ENCODE data around the gene TWNK.

TWNK gene

GRCh38 chr10:100943508-100943907, 43.8 kb upstream of the TWNK start:
- Histone ChIP-seq H3K36me3 (ENCODE audit: insufficient read depth, low read length) (peaks cover 39% of the 10 kb centered on the region), H3K4me3 (ENCODE audit: low read depth, low read length, poor library complexity, severe bottlenecking) (no peak overlapping the region), H3K9me3 (ENCODE audit: low read length) (no peaks in the 10 kb centered on the region), H3K27ac (ENCODE audit: low read depth, low read length, poor library complexity, severe bottlenecking) (no peak overlapping the region), H3K4me2 (ENCODE audit: low read length) (no peak overlapping the region), H3K9ac (ENCODE audit: low read length) (no peak overlapping the region), H3K9me2 (ENCODE audit: low read depth, low read length) (no peaks in the 10 kb centered on the region), H2AFZ (ENCODE audit: low read length) (no peak overlapping the region), H3K79me2 (ENCODE audit: insufficient read depth, low read length) (no peaks in the 10 kb centered on the region), H3F3A (ENCODE audit: insufficient read depth, low read length) (no peaks in the 10 kb centered on the region), H3K4me1 (ENCODE audit: insufficient read depth, low read length, severe bottlenecking) (no peaks in the 10 kb centered on the region), H3K27me3 (ENCODE audit: insufficient read depth, low read length) (no peaks in the 10 kb centered on the region), H4K20me1 (ENCODE audit: insufficient read depth, low read length) (no peaks in the 10 kb centered on the region)
- TF ChIP-seq EZH2 (IDR thresholded peaks at IDR 0.05; ENCODE audit: borderline replicate concordance, low read length) (no peak), CTCF (IDR thresholded peaks at IDR 0.05; ENCODE audit: low read length) (no peak)

GRCh38 chr10:100945754-100946153, 41.6 kb upstream of the TWNK start:
- peaks cover 43% of the 10 kb centered on the region for H3K36me3 ChIP-seq (ENCODE audit: insufficient read depth, low read length)
- TF ChIP-seq EZH2 (IDR thresholded peaks at IDR 0.05; ENCODE audit: borderline replicate concordance, low read length) (no peak), CTCF (IDR thresholded peaks at IDR 0.05; ENCODE audit: low read length) (no peak)

GRCh38 chr10:100948916-100949315, 38.4 kb upstream of the TWNK start:
- Histone ChIP-seq H3K27me3 (ENCODE audit: insufficient read depth, low read length) (no peaks in the 10 kb centered on the region), H3K36me3 (ENCODE audit: insufficient read depth, low read length) (peaks cover 41% of the 10 kb centered on the region), H4K20me1 (ENCODE audit: insufficient read depth, low read length) (no peaks in the 10 kb centered on the region), H3K9me3 (ENCODE audit: low read length) (no peaks in the 10 kb centered on the region), H3K4me3 (ENCODE audit: low read depth, low read length, poor library complexity, severe bottlenecking) (no peak overlapping the region), H3K9me2 (ENCODE audit: low read depth, low read length) (no peaks in the 10 kb centered on the region), H3K27ac (ENCODE audit: low read depth, low read length, poor library complexity, severe bottlenecking) (no peak overlapping the region), H3K4me1 (ENCODE audit: insufficient read depth, low read length, severe bottlenecking) (no peaks in the 10 kb centered on the region), H3F3A (ENCODE audit: insufficient read depth, low read length) (no peaks in the 10 kb centered on the region), H3K4me2 (ENCODE audit: low read length) (no peak overlapping the region), H3K9ac (ENCODE audit: low read length) (no peak overlapping the region), H2AFZ (ENCODE audit: low read length) (no peak overlapping the region), H3K79me2 (ENCODE audit: insufficient read depth, low read length) (no peaks in the 10 kb centered on the region)
- no peak for TF ChIP-seq EZH2 (IDR thresholded peaks at IDR 0.05; ENCODE audit: borderline replicate concordance, low read length)
- no peak for TF ChIP-seq CTCF (IDR thresholded peaks at IDR 0.05; ENCODE audit: low read length)

More at GRCh38 chr10:100945754-100946153, 41.6 kb upstream of the TWNK start:
- Histone ChIP-seq H3K9ac (ENCODE audit: low read length) (no peak overlapping the region), H3K9me2 (ENCODE audit: low read depth, low read length) (no peaks in the 10 kb centered on the region), H3K79me2 (ENCODE audit: insufficient read depth, low read length) (no peaks in the 10 kb centered on the region), H3K4me2 (ENCODE audit: low read length) (no peak overlapping the region), H2AFZ (ENCODE audit: low read length) (no peak overlapping the region), H4K20me1 (ENCODE audit: insufficient read depth, low read length) (no peaks in the 10 kb centered on the region), H3K27me3 (ENCODE audit: insufficient read depth, low read length) (no peaks in the 10 kb centered on the region), H3K27ac (ENCODE audit: low read depth, low read length, poor library complexity, severe bottlenecking) (no peak overlapping the region), H3F3A (ENCODE audit: insufficient read depth, low read length) (no peaks in the 10 kb centered on the region), H3K4me3 (ENCODE audit: low read depth, low read length, poor library complexity, severe bottlenecking) (no peak overlapping the region), H3K4me1 (ENCODE audit: insufficient read depth, low read length, severe bottlenecking) (no peaks in the 10 kb centered on the region), H3K9me3 (ENCODE audit: low read length) (no peaks in the 10 kb centered on the region)

Measured in OCI-LY1 (cell line).